NCI-H1436 treated with DMSO at 0.1 percent for 48 hours (cell line): Measurements from ENCODE around the gene TOR4A.

Source experiments
- DNase-seq: peaks from one replicate; lab custom pipeline; 2025; lab: John Stamatoyannopoulos, UW

The TOR4A gene

DNA sequence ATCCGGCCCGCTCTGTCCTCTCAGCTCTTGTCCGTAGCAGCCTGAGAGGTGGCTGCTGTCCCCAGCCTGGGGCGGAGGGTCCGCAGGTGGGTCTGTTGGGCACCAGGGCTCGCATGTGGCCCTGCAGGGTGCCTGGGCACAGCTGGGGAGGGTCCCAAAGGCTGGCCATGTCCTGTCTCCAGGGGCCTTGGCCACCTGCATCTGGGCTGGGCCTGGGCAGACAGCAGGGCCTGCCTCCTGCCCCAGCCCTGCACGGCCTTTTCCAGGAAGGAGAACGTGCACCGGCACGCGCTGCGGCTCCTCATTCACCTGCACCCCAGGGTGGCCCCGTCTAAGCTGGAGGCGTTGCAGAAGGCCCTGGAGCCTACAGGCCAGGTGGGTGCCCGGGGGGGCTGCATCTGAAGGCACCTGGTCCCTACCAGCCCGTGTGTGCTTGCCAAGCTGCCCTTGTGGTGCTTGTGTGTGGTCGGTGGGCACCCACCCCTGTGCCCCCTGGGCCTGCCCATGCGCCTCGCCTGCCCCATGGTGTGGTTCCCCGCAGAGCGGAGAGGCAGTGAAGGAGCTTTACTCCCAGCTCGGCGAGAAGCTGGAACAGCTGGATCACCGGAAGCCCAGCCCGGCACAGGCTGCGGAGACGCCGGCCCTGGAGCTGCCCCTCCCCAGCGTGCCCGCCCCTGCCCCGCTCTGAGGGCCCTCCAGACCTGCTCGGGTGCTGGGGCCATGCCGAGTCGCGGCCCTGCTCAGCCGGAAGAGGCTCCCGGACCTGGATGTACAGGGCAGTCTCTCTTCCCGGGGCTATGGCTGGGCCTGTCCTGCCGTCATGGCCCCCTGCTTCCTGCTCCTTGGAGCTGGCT lies 5.1 kb upstream of the TOR4A start:
- DNase-seq = no peak

DNA sequence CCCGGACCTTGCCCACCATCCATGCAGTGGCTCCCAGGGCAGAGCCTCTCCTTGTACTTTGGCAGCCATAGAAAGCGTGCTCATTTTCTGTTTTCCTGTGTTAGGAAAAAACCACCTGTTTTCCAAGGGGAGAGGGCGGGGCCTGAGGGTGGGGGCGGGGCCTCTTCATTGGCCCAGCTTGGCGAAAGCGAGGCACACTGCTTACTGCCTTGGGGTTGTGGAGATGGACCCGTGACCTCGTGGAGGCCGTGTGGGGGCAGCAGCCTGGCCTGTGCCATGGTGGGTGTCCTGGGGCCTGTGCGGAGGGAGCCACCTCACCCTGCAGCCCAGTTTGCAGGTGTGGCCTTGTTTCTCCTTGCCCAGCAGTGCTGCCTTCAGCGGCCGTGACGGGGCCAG lies 4.4 kb upstream of the TOR4A start:
- no peak for DNase-seq

DNA sequence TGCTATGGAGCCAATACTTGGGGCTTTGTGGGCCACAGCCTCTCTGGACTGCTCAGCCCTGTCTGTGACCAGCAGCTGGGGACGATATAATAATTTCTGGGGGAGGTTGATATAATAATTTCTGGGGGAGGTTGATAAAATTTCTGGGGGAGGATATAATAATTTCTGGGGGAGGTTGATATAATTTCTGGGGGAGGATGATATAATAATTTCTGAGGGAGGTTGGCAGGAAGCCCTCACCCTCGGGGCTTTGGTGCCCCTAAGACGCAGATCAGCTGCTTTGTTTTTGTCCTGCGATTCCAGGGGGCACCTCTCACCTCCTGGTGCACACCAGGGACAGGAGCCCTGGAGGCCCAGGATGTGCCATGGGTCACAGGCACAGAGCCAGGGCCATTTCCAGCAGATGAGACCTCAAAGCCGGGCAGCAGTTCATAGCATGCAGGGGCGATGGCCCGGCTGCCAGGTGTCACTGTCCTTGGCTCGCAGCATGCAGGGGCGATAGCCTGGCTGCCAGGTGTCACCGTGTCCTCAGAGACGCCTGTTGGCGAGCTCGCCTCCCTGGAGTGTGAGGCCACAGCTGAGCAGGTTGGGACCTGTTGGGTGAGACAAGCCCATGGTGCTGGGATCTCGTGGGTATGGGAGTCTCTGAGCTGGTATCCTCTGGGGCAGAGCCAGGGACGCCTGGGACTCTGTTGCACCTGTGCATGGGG lies 3.8 kb upstream of the TOR4A start:
- no peak for DNase-seq

DNA sequence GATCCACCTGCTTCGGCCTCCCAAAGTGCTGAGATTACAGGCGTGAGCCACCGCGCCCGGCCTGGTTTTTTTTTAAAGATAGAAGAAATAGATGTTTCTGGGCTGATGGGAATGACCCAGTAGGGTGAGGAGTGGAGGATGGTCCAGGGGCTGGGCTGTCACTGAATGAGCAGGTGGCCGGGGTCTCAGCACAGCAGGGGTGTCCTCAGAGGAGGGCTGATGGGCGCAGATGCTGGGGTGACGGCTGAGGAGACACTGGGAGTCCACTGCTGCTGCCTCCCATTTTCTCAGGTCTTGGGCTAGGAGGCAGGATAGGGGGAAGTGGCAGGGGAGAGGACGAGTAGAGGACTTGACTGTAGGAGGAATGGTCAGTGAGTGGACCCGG lies 2.3 kb upstream of the TOR4A start:
- DNase-seq = no peak

DNA sequence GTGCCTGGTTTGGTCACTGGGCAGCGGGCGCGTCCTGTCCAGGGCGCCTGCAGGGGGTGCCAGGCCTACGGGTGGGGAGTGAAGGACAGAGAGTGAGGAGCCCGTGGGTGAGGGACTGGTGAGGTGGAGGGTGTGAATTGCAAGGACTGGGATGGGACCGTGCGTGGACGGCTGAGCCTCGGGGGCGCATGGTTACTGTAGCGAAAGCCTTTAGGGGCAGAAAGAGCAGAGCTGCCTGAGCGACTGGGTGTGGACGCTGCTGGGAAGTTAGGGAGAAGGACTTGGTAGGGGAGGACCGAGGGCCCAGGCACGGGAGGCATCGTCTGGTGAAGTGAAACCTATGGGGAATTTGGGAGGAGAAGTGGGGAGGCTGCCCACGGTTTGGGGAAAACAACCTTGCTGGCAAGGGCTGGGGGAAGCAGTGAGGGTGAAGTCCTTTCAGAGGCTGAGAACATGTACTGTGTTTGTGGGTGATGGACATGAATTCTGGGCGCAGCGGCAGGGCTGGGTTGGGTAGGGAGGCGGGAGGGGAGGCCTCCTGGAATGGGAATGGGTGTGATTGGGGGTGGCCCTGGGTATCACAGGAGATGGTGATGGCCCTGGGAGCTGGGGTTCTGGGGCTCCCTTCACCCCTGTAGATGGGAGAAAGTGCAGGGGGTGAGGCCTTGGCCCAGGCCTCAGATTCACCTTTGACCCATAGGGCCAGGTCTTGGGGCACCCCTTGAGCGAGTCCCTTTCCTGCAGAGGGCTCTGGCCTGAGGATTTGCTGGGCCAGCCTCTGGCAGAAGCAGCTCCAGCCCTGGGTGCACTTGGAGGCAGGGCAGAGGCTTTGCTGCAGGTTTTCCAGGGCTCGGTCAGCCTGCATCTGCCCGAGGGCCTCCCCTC lies 1.7 kb upstream of the TOR4A start:
- DNase-seq = no peak

DNA sequence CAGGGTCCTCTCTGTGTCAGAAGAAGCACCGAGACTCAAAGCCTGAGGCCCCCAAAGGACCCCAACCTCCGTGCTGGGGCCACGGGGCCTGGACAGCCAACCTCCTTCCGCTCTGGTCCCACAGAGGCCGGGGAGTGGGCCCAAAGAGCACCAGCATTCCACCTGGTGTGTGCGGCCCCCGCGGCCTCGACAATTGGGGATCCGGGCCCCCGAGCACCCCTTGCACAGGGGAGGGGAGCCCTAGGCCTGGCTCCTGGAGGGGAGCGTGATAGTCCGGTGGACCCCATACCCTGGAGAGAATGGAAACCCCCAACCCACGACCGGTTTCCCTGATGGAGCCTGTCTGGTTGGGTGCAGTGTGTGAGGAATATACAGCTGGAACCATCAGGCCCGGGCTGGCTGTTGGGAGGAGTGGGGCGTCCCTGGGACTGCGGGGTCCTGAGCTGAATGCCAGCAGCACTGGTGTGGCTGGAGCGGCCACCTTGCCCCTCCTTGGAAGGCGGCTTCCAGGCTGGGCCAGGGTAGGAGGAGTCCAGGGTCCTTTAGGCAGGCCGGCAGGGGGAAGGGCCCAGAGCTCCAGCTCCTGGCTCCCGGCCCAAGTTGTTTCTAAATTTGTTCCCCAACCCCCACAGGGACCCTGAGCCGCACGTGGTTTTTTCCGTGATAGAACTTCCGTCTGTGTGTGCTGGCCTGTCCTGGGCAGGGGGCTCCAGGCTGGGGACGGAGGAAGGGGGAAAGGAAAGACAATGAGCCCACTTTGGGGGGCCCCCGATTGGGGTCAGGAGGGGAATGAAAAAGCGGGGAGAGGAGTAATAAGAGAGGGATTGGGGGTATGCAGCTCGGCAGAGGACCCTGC lies 825 bp upstream of the TOR4A start:
- DNase-seq = no peak

DNA sequence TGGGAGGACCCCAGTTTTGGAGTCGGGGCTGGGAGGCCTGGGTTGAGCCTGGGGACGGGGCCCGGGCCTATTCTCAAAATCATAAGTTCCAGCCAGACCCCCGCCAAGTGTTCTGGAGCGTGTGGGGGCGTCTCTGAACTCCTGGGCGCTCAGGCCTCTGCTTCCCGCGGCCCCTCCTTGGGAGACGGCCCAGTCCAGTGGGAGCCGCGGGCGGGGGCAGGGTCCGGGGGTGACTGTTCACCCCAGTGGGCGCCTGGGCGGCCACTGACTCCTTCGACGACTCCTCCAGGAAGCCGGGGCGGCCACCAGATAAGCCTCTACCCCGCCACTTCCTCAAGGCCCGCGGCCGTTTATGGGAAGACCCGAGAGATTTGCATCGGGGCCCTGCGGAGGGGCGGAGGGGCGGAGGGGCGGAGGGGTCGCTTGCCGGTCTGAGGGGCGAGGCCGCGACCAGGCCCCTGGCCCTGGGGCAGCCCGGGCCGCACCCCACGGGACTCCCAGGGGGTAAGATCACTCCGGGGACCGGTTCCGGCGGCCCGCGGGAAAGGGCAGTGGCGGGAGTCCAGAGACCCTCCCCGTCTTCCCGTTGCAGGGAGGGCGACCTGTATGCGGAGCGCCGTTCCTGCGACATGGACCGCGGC lies 655 bp downstream of the TOR4A start:
- DNase-seq = no peak

DNA sequence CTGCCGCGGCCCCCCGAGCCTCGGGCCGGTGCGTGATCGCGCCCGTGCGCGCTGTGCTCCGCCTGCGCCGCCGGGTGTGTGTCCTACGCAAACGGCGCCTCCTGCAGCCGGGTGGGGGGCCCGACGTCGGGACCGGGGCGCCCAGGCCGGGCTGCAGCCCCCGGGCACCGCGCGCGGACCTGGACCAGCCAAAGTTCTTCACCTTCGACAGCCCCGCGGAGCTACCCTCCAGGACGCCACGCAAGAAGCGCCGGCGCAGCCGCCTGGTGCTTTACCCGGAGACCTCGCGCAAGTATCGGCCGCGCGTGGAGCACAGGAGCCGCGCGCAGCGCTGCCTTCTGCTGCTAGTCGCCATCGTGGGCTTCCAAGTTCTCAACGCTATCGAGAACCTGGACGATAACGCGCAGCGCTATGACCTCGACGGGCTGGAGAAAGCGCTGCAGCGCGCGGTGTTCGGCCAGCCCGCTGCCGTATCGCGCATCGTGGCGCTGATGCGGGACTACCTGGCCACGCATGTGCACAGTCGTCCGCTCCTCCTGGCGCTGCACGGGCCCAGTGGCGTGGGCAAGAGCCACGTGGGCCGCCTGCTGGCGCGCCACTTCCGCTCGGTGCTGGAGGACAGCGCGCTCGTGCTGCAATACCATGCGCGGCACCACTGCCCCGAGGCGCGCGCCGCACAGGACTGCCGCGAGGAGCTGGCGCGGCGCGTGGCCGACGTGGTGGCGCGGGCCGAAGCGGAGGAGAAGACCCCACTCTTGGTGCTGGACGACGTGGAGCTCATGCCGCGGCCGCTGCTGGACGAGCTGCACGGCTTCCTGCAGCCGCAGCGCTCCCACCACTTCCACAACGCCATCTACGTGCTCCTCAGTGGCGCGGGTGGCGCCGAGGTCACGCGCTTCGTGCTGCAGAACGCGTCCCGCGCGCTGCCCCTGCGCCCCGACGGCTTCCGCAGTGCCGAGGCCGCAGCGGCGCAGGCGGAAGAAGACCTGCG lies 1.5 kb downstream of the TOR4A start:
- no peak for DNase-seq

DNA sequence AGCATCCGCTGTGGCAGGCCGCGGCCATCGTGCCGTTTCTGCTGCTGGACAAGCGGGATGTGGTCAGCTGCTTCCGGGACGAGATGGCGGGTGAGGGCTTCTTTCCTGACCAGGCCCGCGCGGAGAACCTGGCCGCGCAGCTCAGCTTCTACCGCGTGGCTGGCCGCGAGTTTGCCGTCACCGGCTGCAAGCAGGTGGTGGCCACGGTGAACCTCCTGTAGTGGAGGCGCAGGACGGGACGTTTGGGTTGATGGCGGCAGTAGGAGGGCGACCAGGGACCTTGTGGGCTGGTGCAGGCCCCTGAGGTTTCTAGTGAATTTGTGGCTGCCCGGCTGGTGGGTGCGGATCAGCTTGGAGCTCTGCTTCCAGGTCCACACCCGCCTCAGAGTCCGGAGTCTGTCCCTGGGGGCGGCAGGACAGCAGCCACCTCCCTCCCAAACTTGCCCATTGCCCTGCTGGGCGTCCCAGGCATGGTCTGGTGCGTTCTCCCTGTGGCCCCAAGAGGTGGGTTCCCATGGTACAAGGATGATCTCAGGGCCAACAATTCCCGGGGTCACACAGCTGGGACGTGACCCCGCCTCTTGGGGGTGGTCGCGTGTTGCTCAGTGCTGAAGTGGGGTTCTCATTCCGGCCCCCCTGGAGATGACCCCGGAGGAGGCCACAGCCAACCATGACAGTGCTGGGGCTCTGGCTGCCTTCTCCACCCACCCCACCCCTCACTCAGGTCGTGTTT lies 2.4 kb downstream of the TOR4A start:
- no peak for DNase-seq

DNA sequence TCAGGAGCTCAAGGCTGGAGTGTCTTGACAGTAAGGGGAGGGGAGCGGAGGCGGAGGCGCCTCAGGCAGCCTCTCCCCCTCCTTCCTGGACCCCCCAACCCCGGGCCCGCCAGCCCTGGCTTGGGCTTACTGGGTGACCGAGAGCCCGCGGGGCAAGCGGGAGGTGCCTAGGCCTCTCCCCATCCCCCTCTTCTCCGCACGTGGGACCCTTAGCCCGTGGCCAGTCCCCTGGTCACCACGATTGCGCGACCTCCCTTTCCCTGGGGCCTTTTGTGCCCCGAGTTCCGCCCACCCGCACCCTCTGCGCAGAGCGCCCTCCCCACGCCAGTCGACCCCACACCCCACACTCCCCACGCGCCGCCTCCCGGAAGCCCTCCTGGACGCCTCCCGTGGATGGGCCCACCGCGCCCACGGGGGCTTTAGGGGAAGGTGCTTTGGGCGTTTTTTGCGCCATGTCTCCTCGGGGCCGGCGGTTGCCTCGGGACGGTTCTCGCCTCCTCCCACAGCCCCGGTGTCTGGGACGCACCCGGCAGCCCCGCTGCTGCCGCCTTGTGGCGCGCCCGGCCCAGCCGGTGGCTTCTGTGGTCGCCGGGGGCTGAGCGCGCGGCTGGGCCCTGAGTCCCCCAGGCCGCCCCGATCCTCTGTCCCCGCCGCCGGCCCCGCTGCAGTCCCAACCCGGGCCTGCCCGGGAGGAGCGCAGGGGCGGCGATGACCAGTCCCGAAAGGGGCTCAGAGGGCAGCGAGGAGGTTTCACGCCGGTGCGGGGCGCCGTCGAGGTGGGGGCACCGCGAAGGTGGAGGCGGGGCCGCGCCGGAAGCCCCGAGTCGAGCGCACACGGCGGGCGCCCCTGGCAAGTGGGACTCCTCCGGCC lies 3.2 kb downstream of the TOR4A start:
- DNase-seq = no peak

DNA sequence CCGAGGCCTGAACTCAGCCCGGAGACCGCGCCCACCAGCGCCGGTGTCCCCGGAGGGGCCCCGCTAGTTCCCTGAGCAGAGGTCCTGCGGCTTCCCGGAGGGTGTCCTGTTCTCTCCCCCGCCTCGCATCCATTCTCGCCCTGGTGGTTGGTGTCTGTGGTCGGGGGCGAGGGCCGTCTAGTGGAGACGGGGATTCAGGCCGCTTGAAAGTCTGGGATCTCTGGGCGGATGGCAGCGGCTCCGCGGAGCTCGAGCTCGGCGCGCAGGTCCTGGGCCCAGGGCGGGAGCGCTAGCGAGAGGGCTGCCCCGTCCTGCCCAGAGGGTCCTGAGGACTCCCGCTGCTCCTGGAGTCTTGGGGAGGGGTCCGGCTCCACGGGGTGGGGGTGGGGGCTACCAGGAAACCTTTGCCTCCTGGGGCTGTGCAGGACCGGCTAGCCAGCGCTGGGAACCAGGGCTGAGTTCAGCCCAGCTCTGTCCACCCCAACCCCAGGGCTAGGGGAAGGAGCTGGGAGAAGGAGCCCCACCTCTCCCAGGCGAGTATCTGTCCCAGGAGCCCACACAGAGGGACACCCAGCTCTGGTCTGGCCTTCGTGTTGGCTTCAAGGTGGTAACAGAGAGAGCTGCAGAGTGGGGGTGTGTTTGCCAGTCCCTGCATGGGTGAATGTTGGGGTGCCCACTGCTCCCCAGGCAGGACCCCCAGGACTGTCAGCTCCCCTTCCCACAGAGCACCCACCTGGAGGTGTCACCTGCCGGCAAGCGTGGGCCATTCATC lies 4.0 kb downstream of the TOR4A start:
- no peak for DNase-seq

DNA sequence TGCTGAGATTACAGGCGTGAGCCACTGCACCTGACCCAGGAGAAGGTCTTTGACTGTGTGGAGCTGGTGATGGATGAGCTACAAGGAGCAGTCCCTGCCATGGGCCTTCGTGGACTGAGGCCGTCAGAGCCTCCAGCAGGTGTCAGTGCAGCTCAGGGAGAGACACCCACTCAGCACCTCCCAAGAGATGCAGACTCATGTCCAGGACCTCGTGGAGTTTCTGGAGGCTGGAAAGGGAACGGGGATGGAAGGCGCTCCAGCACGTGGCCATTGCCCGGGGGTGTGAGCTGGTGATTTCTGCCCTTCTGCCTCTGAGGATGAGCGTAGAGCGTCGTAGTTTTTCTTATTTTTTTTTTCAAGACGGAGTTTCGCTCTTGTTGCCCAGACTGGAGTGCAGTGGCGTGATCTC lies 9.5 kb downstream of the TOR4A start:
- DNase-seq = no peak

DNA sequence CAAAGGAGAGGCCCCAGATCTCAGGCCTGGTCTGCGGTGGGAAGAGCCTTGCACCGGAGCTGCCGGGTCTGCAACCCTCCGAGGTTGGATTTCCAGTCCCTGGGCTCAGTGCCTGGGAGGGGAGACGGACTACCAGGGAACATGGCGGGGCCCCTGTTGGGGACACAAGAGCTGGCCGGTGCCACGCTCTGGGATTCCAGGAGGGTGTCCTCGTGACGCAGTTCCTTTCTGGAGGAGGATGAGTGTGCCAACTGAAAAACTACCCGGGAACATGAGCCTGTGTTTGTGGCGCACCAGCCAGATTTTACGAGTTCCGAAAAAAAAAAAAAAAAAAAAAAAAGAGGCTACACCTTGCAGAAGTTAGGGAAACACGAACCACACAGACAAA lies 15.6 kb downstream of the TOR4A start:
- no peak for DNase-seq

DNA sequence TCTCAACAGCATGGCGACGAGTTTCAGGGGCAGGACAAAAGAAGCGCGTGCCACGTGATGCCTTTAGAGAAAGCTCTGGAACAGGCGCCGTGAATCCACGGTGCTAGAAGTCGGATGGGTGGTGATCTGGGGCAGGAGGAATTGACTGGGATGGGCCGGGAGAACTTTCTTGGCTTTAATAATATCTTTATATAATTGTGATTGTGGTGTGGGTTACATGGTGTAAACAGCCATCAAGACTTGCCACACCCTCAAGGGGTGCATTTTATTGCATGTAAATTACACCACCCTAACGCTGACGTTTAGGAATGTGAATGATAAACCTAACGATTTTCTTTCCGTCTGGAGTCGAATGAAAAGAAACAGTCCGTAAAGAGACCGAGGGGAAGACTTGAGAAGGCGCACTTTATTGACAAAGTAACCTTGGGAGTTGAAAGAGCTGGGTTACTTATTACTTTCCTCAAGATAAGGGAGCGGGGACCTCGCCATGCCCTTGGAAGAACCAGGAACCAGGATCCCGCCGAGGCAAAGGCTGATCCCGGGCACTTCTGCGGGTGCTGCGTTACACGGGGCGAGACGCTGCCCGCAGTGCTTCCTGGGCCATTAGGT lies 16.1 kb downstream of the TOR4A start:
- no peak for DNase-seq

DNA sequence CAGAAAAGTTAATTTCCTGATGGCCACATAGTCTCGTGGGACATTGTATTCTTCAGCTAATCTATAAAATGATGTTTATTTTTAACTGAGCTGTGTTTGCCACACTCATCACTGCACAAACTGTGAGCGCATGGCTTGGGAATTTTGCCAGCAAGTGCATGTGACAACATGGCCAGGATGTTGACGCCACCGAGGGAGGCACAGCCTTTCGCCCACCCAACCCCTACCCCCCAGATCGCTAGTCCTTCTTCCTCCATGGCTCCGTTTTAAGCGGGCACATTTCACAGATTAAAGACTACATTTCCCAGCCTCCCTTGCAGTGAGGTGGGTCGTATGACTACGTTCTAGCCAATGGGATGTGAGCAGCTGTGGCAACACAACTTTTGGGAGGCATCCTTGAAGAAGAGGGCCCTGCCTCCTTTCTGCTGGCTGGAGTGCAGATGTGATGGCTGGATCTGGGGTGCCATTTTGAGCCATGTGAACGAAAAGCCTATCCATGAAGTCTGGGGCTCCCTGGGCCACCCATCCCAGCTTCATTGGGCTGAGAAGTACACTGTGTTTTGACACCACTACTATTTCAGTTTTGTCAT lies 16.7 kb downstream of the TOR4A start:
- no peak for DNase-seq

DNA sequence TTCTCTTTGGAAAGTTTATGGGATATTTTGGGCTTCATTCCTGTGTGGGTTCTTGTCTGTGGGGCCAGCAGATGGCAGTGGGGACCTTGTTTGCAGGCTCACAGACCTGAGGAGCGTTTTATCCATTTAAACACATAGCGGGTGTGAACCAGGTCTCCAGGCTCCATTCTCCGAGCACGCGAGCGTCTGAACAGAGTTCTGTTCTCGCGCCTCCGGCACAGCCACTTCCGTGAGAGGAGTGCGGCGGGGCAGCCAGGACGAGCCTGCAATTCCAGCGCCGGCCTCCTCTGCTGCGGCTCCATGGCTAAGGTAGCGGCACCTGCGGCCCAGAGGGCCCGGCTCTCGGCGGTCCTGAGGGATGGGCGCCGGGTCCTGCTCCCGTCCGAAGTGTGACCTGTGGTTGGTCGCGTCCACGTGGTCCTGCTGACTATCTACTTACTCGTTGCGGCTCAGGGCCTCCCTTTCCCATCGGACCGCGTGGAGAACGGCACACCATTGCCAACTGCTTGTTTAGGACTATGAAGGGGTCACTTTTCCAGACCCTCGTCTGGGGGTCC lies 17.2 kb downstream of the TOR4A start:
- DNase-seq = no peak
